ENCODE data around the gene ZNF235. TPM values are rescaled to one million over a fixed set of nuclear protein-coding genes. Genes with fewer than 3 reads are reported as not detected.

Gene ZNF235
- total RNA-seq, 1 donor from 2014 or later, result 11.2 TPM

GRCh38 chr19:44278181-44278690 is 26.6 kb downstream of the ZNF235 start:
- Mint-ChIP-seq H3K9me3 (peaks cover 24% of the 10 kb centered on the region), H3K27me3 (no peaks in the 10 kb centered on the region), H3K27ac (no peak overlapping the region), H3K4me1 (ENCODE audit: unreplicated experiment) (no peaks in the 10 kb centered on the region), H3K4me3 (no peak overlapping the region), H3K36me3 (peaks cover 47% of the 10 kb centered on the region)
- no peak for DNase-seq (ENCODE audit: extremely low spot score, unreplicated experiment)
- TF ChIP-seq, protein P1, sequence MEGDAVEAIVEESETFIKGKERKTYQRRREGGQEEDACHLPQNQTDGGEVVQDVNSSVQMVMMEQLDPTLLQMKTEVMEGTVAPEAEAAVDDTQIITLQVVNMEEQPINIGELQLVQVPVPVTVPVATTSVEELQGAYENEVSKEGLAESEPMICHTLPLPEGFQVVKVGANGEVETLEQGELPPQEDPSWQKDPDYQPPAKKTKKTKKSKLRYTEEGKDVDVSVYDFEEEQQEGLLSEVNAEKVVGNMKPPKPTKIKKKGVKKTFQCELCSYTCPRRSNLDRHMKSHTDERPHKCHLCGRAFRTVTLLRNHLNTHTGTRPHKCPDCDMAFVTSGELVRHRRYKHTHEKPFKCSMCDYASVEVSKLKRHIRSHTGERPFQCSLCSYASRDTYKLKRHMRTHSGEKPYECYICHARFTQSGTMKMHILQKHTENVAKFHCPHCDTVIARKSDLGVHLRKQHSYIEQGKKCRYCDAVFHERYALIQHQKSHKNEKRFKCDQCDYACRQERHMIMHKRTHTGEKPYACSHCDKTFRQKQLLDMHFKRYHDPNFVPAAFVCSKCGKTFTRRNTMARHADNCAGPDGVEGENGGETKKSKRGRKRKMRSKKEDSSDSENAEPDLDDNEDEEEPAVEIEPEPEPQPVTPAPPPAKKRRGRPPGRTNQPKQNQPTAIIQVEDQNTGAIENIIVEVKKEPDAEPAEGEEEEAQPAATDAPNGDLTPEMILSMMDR (conservative IDR thresholded peaks at IDR 0.05), result no peak

DNA sequence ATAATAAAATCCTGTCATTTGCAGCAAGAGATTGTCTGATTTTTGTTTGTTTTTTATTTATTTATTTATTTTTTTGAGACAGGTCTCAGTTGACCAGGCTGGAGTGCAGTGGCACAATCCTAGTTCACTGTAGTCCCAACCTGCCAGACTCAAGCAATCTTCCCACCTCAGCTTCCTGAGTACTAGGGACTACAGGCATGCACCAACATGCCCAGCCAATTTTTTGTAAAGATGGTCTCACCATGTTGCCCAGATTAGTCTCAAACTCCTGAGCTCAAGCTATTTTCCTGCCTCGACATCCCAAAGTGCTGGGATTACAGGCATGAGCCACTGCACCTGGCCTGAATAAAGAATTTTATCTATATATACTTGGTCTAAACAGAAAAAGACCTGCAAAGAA is 27.5 kb downstream of the ZNF235 start:
- no peak overlapping the region for H3K4me3 Mint-ChIP-seq
- no peak for DNase-seq (ENCODE audit: extremely low spot score, unreplicated experiment)
- H3K9me3 Mint-ChIP-seq, result peaks cover 25% of the 10 kb centered on the region
- H3K27me3 Mint-ChIP-seq, result no peaks in the 10 kb centered on the region
- no peaks in the 10 kb centered on the region for H3K4me1 Mint-ChIP-seq (ENCODE audit: unreplicated experiment)
- H3K36me3 Mint-ChIP-seq, result peaks cover 50% of the 10 kb centered on the region
- TF ChIP-seq, protein P1 (conservative IDR thresholded peaks at IDR 0.05), result no peak
- no peak overlapping the region for H3K27ac Mint-ChIP-seq

DNA sequence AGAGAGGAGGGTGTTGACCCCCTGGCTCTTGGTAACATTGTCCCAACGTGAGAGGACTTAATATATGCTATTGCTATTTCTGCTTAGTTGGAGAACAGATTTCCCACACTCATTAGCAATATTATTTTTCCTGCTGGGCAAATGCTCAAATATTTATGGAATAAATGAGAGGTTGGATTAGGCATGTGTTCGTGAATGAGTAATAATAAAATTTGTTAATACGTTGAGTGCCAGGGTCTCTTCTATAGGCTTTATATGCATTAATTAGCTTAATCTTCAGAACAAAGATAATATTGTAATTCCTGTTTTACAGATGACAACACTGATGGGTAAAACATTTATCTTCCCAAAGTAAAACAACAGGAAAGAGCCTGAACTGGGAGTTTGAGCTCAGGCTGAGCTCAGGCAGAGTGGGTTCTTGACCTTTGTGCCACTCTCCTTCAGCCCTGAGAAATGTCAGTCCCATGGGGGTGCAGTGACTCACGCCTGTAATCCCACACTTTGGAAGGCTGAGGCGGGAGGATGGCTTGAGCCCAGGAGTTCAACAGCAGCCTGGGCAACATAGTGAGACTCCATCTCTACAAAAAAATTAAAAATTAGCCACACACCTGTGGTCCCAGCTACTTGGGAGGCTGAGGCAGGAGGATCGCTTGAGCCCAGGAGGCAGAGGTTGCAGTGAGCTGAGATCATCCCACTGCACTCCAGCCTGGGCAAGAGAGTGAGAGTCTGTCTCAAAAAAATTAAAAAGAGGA is 44.0 kb downstream of the ZNF235 start:
- no peak for DNase-seq (ENCODE audit: extremely low spot score, unreplicated experiment)
- H3K27ac Mint-ChIP-seq, result peak overlapping the region; percentile 86
- peaks cover 5% of the 10 kb centered on the region for H3K36me3 Mint-ChIP-seq
- H3K9me3 Mint-ChIP-seq, result peaks cover 13% of the 10 kb centered on the region
- H3K4me3 Mint-ChIP-seq, result peak overlapping the region; percentile 91
- peaks cover 6% of the 10 kb centered on the region for H3K4me1 Mint-ChIP-seq (ENCODE audit: unreplicated experiment)
- TF ChIP-seq, protein P1 (conservative IDR thresholded peaks at IDR 0.05), result no peak
- H3K27me3 Mint-ChIP-seq, result no peaks in the 10 kb centered on the region

- peaks cover 8% of the 10 kb centered on the region for H3K36me3 Mint-ChIP-seq
- peak overlapping the region; percentile 91 for H3K4me3 Mint-ChIP-seq
- no peaks in the 10 kb centered on the region for H3K27me3 Mint-ChIP-seq
- H3K4me1 Mint-ChIP-seq (ENCODE audit: unreplicated experiment), result peaks cover 6% of the 10 kb centered on the region
- no peak for DNase-seq (ENCODE audit: extremely low spot score, unreplicated experiment)
- peaks cover 19% of the 10 kb centered on the region for H3K9me3 Mint-ChIP-seq
- TF ChIP-seq, protein P1 (conservative IDR thresholded peaks at IDR 0.05), result no peak
- H3K27ac Mint-ChIP-seq, result peak overlapping the region; percentile 86
Measured at GRCh38 chr19:44260343-44260681, 44.5 kb downstream of the ZNF235 start.

GRCh38 chr19:44258835-44259413 is 45.9 kb downstream of the ZNF235 start:
- Mint-ChIP-seq H3K36me3 (peaks cover 13% of the 10 kb centered on the region), H3K27ac (no peak overlapping the region), H3K4me1 (ENCODE audit: unreplicated experiment) (peaks cover 6% of the 10 kb centered on the region), H3K9me3 (peaks cover 31% of the 10 kb centered on the region), H3K4me3 (peak overlapping the region; percentile 91), H3K27me3 (no peaks in the 10 kb centered on the region)
- no peak for DNase-seq (ENCODE audit: extremely low spot score, unreplicated experiment)
- TF ChIP-seq, protein P1 (conservative IDR thresholded peaks at IDR 0.05), result no peak

Measured in type B pancreatic cell (in vitro differentiated cells).